K562 (cell line): ENCODE results near the gene GDPD2. TPM values are rescaled to one million over a fixed set of nuclear protein-coding genes. Genes with fewer than 3 reads are reported as not detected.

ENCODE experiments used
- ATAC-seq: fragments of 200-7000 bp; cut with Tn5 transposase; 3 replicates; pipeline ENCODE4 v1.9.1; 2020; ENCODE audit warnings: moderate library complexity
- BruUV-seq: library from RNA; stranded (reverse); fragments of 400-500 nt; replicated peaks from 2 replicates; lab custom pipeline; 2021; lab: Mats Ljungman, UMichigan
- CTCF ChIA-PET: fragments of 300-600 bp; formaldehyde crosslinking; extraction: SDS; loops from one replicate; lab custom pipeline; 2021; ENCODE audit warnings: low intra/inter-chr PET ratio; lab: Yijun Ruan, JAX
- POLR2A ChIA-PET: fragments of 300-600, 350-650 bp; sonication (Branson Sonifier 250); formaldehyde crosslinking; extraction: SDS; loops from one replicate; lab custom pipeline; 2021; ENCODE audit warnings: antibody characterized with exemption, inconsistent platforms; lab: Yijun Ruan, JAX
- DNase-seq, 4 experiments: peaks; one replicate each; pipeline versions ENCODE4 v3.0.0 to v3.0.0-alpha.2; 2011 to 2018; ENCODE audit warnings: low spot score in 3 of 4, mixed read lengths in 3 of 4; ENCODE audit errors: extremely low read depth in 1 of 4
- FAIRE-seq: peaks from 2 replicates; lab custom pipeline; 2011; peaks lifted over from hg19 to GRCh38; lab: Jason Lieb, UNC
- H2AFZ ChIP-seq: 2 replicates; pipeline ENCODE4 v1.6.0; 2011; ENCODE audit warnings: low read depth, low read length, control low read depth, inconsistent platforms
- H3K27ac ChIP-seq: fragments of 200-600 bp; 3 replicates; pipeline ENCODE4 v1.8.0; 2011; ENCODE audit warnings: low read depth, mild to moderate bottlenecking, control low read depth, inconsistent platforms, low read length, moderate library complexity, mixed read lengths; ENCODE audit errors: extremely low read depth
- H3K27me3 ChIP-seq, 2 experiments: fragments of 300-600 bp in 1 of 2; 2 replicates in 1 of 2; 3 replicates in 1 of 2; pipeline versions ENCODE4 v1.6.0 to v1.8.0; 2011; ENCODE audit warnings: inconsistent platforms in 2 of 2, low read length in 2 of 2, mild to moderate bottlenecking in 1 of 2, mixed read lengths in 1 of 2, moderate library complexity in 1 of 2; ENCODE audit not compliant: control insufficient read depth in 2 of 2, insufficient read depth in 2 of 2
- H3K36me3 ChIP-seq: fragments of 300-600 bp; 3 replicates; pipeline ENCODE4 v1.8.0; 2011; ENCODE audit warnings: mild to moderate bottlenecking, low read length, inconsistent platforms; ENCODE audit not compliant: control insufficient read depth, insufficient read depth
- H3K4me1 ChIP-seq, 2 experiments: fragments of 200-600 bp in 1 of 2; replicated peaks in 1 of 2; 2 replicates in 1 of 2; 3 replicates in 1 of 2; pipeline versions ENCODE4 v1.5.1 to v1.8.0; 2011; ENCODE audit warnings: inconsistent platforms in 2 of 2, low read length in 2 of 2, mild to moderate bottlenecking in 1 of 2, mixed read lengths in 1 of 2, moderate library complexity in 1 of 2; ENCODE audit not compliant: control insufficient read depth in 2 of 2, insufficient read depth in 2 of 2
- H3K4me2 ChIP-seq: 2 replicates; pipeline ENCODE4 v1.6.1; 2011; ENCODE audit warnings: low read length, control low read depth, inconsistent platforms, mixed read lengths; ENCODE audit not compliant: insufficient read depth
- H3K4me3 ChIP-seq: fragments of 200-600 bp; sonication (generic), shearing (Covaris generic); 2 replicates; pipeline ENCODE4 v1.5.1; 2016; ENCODE audit warnings: control low read depth, inconsistent platforms
- H3K79me2 ChIP-seq: fragments of 200-600 bp; 3 replicates; pipeline ENCODE4 v1.8.0; 2011; ENCODE audit warnings: low read length, inconsistent platforms; ENCODE audit not compliant: control insufficient read depth, insufficient read depth
- H3K9ac ChIP-seq, 2 experiments: 2 replicates each; pipeline versions ENCODE4 v1.6.0 to v1.6.1; 2011; ENCODE audit warnings: low read depth in 2 of 2, low read length in 2 of 2, control low read depth in 1 of 2, inconsistent platforms in 1 of 2, mild to moderate bottlenecking in 1 of 2, mixed read lengths in 1 of 2; ENCODE audit not compliant: insufficient read depth in 1 of 2
- H3K9me1 ChIP-seq: one replicate; pipeline ENCODE4 v1.6.0; 2011; ENCODE audit warnings: inconsistent platforms, mild to moderate bottlenecking, low read length, moderate library complexity; ENCODE audit not compliant: control insufficient read depth, insufficient read depth
- H3K9me3 ChIP-seq: replicated peaks from 2 replicates; pipeline ENCODE4 v1.5.1; 2011; ENCODE audit warnings: low read depth, low read length, inconsistent platforms; ENCODE audit not compliant: control insufficient read depth, insufficient read depth
- H4K20me1 ChIP-seq: replicated peaks from 2 replicates; pipeline ENCODE4 v1.6.1; 2011; ENCODE audit warnings: low read length, inconsistent platforms, mixed read lengths; ENCODE audit not compliant: control insufficient read depth, insufficient read depth
- NFIC ChIP-seq: fragments of 450-650 bp; IDR thresholded peaks from 2 replicates; pipeline ENCODE4 v1.6.1; 2017; ENCODE audit warnings: mild to moderate bottlenecking, inconsistent platforms
- YY1 ChIP-seq, 3 experiments: IDR thresholded peaks; 2 replicates each; pipeline ENCODE4 v1.6.1; 2011; ENCODE audit warnings: low read length in 2 of 3, mild to moderate bottlenecking in 2 of 3, moderate library complexity in 2 of 3, borderline replicate concordance in 1 of 3, control low read depth in 1 of 3, low read depth in 1 of 3; ENCODE audit not compliant: insufficient read depth in 3 of 3, insufficient replicate concordance in 2 of 3, control insufficient read depth in 1 of 3, insufficient read length in 1 of 3; ENCODE audit errors: extremely low read depth in 1 of 3
- ZNF12 ChIP-seq: sonication (generic); formaldehyde crosslinking; IDR thresholded peaks from 2 replicates; pipeline ENCODE4 v1.4.0; 2020; ENCODE audit warnings: mild to moderate bottlenecking, missing genetic modification reagents
- ZNF780A ChIP-seq: fragments of 250-450 bp; sonication (Bioruptor Pico); IDR thresholded peaks from 2 replicates; pipeline ENCODE4 v1.5.0; 2021; ENCODE audit warnings: mild to moderate bottlenecking
- WGBS: fragments of 100-300 bp; shearing (Covaris generic); methylation state at CpG from one replicate; pipeline ENCODE4 v1.1.6; 2016; ENCODE audit warnings: low coverage, mixed read lengths; ENCODE audit not compliant: insufficient coverage; ENCODE audit errors: missing lambda C conversion rate; 5-methylcytosine and 5-hydroxymethylcytosine counted together
- in situ Hi-C: fragments of 300-500 bp; cut with MboI; formaldehyde crosslinking; loops from 4 replicates; pipeline ENCODE4 v1.15.0; 2018; ENCODE audit warnings: inconsistent platforms, mixed read lengths
- intact Hi-C: fragments of 100-400 bp; cut with micrococcal nuclease; formaldehyde crosslinking; loops from 2 replicates; pipeline ENCODE4 v1.14.2; 2022
- polyA plus RNA-seq, 8 experiments: library from polyadenylated mRNA; depleted of rRNA in 4 of 8; stranded (reverse) in 5 of 8; unstranded in 3 of 8; fragments of >200 nt; fragmentation: Nextera tagmentation in 2 of 8; fragmentation: Illumina TruSeq in 1 of 8; extraction: Ambion mirVana in 2 of 8; extraction: Trizol in 1 of 8; gene quantifications; 2 replicates each; pipeline versions ENCODE4 v1.2.1 to v1.2.3, GENCODE V29; 2011 to 2014; ENCODE audit warnings: inconsistent platforms in 1 of 8, missing spikeins in 1 of 8
- total RNA-seq, 7 experiments: library from RNA; depleted of rRNA in 6 of 7; stranded (reverse); fragments of >200 nt in 6 of 7; fragmentation: Illumina TruSeq in 2 of 7; extraction: Trizol in 2 of 7; gene quantifications; 2 replicates each; pipeline versions ENCODE4 v1.2.1 to v1.2.3, GENCODE V29; 2011 to 2021; ENCODE audit warnings: low replicate concordance in 1 of 7
- TF ChIP-seq, protein P1 (sequence below): IDR thresholded peaks from 2 replicates; pipeline ENCODE4 v1.6.1; 2011; ENCODE audit warnings: borderline replicate concordance, low read depth, mild to moderate bottlenecking, moderate library complexity, low read length; ENCODE audit not compliant: insufficient read depth, poor library complexity, severe bottlenecking
- TF ChIP-seq, protein P2 (sequence below): sonication (generic); formaldehyde crosslinking; IDR thresholded peaks from 2 replicates; pipeline ENCODE4 v1.8.0; 2022; ENCODE audit warnings: mild to moderate bottlenecking, missing genetic modification reagents

The GDPD2 gene
- total and polyA plus RNA-seq, 9 of the 15 experiments (the other 6 are each of a cell fraction or from before 2014, with no cell fraction given), result not detected

DNA sequence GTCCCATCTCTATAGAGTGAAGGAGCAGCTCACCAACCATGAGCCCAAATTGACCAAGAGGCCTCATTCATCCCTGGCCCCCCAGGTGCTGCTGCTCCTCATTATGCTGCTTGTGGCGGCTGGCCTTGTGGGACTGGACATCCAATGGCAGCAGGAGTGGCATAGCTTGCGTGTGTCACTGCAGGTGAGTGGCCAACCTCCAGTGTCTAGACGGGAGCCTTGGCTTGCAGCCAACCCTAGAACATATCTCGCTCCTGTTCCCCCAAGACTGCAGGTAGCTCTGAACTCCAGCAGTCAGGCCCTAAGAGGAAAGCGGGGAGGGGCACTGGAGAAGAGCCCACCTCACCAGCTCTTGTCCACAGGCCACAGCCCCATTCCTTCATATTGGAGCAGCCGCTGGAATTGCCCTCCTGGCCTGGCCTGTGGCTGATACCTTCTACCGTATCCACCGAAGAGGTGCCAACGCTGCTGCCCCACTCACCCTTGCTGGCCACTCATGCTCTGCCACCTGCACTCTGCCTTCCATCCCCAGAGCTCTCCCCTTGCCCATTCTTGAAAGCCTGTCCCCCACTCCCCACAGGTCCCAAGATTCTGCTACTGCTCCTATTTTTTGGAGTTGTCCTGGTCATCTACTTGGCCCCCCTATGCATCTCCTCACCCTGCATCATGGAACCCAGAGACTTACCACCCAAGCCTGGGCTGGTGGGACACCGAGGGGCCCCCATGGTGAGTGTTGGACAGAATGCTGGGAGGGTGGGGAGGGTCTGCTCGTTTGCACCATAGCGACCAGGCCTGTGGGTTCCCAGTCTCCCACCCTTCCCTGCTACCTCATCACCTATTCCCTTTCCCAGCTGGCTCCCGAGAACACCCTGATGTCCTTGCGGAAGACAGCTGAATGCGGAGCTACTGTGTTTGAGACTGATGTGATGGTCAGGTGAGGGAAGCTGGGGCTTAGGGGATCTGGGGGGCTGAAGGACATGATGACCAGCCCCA is 3.5 kb downstream of the GDPD2 start:
- Histone ChIP-seq H3K4me2 (no peak overlapping the region), H3K4me1 (no peaks in the 10 kb centered on the region; a peak in 1 of 5 replicates), H3K9ac (no peak overlapping the region), H3K27me3 (no peaks in the 10 kb centered on the region; a peak in 1 of 5 replicates), H3K9me3 (no peaks in the 10 kb centered on the region), H2AFZ (no peak overlapping the region), H3K27ac (no peak overlapping the region), H3K9me1 (no peaks in the 10 kb centered on the region), H3K79me2 (no peaks in the 10 kb centered on the region), H3K4me3 (no peak overlapping the region), H3K36me3 (no peaks in the 10 kb centered on the region), H4K20me1 (no peaks in the 10 kb centered on the region)
- WGBS, result 22% methylated on average over 9 of the region's 15 CpGs
- ATAC-seq (no peak), FAIRE-seq (no peak), DNase-seq (no peak)
- BruUV-seq, result no TSS peak
- TF ChIP-seq NFIC (peak; percentile 52), YY1 (IDR thresholded peaks at IDR 0.05; ENCODE audit: borderline replicate concordance in 1 of 3, control insufficient read depth in 1 of 3, extremely low read depth in 1 of 3, insufficient read depth in 3 of 3, insufficient read length in 1 of 3, insufficient replicate concordance in 2 of 3, low read depth in 1 of 3, low read length in 2 of 3) (no peak)
- POLR2A ChIA-PET, result no interaction called here
- intact Hi-C loops, result no loop called here
- CTCF ChIA-PET, result no interaction called here
- in situ Hi-C loops, result no loop called here

DNA sequence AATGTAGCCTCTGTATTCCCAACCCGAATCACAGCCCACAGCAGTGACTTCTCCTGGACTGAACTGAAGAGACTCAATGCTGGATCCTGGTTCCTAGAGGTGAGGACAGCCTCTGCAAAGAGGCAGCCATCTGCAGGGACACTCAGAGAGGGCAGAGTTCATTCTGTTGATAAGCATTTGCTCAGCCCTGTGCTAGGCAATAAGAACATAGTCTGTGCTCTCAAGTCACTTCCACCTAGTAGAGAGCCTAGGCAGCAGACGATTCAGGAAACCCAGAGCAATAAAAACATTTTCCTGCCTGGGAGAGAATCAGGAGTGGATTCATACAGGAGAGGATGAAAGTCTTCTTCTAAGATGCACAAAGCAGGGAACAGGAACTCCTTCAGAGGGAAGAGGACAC is 4.3 kb downstream of the GDPD2 start:
- no peak overlapping the region for H3K4me2 ChIP-seq
- no peak overlapping the region for H2AFZ ChIP-seq
- no peak overlapping the region for H3K27ac ChIP-seq
- no peak overlapping the region for H3K9ac ChIP-seq
- DNase-seq (no peak), FAIRE-seq (no peak), ATAC-seq (no peak)
- no peaks in the 10 kb centered on the region for H3K36me3 ChIP-seq
- in situ Hi-C loops, result no loop called here
- no peaks in the 10 kb centered on the region for H3K9me3 ChIP-seq
- no peak overlapping the region for H3K4me3 ChIP-seq
- ChIA-PET POLR2A (no interaction called here), CTCF (no interaction called here)
- H3K4me1 ChIP-seq, result no peaks in the 10 kb centered on the region; a peak in 1 of 5 replicates
- 0% methylated on average over 1 of the region's 2 CpGs for WGBS
- no peaks in the 10 kb centered on the region for H4K20me1 ChIP-seq
- no peaks in the 10 kb centered on the region for H3K79me2 ChIP-seq
- BruUV-seq, result no TSS peak
- intact Hi-C loops, result no loop called here
- H3K9me1 ChIP-seq, result no peaks in the 10 kb centered on the region
- H3K27me3 ChIP-seq, result no peaks in the 10 kb centered on the region; a peak in 1 of 5 replicates
- TF ChIP-seq, protein P1, sequence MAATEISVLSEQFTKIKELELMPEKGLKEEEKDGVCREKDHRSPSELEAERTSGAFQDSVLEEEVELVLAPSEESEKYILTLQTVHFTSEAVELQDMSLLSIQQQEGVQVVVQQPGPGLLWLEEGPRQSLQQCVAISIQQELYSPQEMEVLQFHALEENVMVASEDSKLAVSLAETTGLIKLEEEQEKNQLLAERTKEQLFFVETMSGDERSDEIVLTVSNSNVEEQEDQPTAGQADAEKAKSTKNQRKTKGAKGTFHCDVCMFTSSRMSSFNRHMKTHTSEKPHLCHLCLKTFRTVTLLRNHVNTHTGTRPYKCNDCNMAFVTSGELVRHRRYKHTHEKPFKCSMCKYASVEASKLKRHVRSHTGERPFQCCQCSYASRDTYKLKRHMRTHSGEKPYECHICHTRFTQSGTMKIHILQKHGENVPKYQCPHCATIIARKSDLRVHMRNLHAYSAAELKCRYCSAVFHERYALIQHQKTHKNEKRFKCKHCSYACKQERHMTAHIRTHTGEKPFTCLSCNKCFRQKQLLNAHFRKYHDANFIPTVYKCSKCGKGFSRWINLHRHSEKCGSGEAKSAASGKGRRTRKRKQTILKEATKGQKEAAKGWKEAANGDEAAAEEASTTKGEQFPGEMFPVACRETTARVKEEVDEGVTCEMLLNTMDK, result no peak
- no peak for TF ChIP-seq ZNF12
- TF ChIP-seq, protein P2, sequence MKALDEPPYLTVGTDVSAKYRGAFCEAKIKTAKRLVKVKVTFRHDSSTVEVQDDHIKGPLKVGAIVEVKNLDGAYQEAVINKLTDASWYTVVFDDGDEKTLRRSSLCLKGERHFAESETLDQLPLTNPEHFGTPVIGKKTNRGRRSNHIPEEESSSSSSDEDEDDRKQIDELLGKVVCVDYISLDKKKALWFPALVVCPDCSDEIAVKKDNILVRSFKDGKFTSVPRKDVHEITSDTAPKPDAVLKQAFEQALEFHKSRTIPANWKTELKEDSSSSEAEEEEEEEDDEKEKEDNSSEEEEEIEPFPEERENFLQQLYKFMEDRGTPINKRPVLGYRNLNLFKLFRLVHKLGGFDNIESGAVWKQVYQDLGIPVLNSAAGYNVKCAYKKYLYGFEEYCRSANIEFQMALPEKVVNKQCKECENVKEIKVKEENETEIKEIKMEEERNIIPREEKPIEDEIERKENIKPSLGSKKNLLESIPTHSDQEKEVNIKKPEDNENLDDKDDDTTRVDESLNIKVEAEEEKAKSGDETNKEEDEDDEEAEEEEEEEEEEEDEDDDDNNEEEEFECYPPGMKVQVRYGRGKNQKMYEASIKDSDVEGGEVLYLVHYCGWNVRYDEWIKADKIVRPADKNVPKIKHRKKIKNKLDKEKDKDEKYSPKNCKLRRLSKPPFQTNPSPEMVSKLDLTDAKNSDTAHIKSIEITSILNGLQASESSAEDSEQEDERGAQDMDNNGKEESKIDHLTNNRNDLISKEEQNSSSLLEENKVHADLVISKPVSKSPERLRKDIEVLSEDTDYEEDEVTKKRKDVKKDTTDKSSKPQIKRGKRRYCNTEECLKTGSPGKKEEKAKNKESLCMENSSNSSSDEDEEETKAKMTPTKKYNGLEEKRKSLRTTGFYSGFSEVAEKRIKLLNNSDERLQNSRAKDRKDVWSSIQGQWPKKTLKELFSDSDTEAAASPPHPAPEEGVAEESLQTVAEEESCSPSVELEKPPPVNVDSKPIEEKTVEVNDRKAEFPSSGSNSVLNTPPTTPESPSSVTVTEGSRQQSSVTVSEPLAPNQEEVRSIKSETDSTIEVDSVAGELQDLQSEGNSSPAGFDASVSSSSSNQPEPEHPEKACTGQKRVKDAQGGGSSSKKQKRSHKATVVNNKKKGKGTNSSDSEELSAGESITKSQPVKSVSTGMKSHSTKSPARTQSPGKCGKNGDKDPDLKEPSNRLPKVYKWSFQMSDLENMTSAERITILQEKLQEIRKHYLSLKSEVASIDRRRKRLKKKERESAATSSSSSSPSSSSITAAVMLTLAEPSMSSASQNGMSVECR (CRISPR knock-in tag), result no peak
- no peak for TF ChIP-seq ZNF780A
